Measurements from ENCODE around the gene TLX2.

The TLX2 gene

DNA sequence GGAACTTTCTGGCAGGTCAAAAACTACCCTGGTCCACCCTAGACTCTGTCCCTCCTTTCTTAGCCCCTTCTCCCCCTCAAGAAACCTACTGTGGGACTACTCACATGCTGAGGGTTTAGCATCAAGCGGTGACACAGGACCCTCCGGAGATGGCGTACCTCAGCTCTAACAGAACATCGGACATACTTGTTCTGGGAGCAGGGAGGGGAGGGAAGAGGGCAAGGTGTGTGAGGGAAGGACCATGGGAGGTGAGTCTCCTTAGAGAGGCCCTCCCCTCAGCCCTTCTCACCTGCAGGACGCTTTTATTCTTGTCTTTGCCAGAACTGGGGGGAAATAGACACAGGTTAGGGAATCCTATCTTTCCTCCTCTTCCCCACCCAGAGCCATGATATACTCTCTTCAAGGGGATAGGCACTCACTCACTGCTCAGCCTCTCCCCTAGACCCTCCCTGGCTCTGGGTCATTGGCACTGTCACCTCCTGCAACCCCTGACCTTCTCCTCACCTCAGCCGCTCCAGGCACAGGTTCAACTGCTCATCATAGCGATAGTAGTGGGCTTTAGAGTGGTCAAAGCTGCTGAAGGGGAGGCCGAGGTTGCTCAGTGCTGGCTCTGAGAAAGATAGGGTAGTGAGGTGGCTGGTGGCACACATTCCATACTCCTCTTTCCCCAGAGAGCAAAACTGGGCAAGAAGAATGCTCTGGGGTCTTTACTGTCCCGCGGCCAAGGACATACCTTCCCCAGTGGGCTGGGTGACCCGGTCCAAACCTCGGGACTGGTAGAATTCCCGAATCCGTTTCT, 8.6 kb upstream of the TLX2 start:
- Histone ChIP-seq H3K27ac (ENCODE audit: extremely low read depth, low read depth, low read length) (no peak overlapping the region), H3K36me3 (ENCODE audit: control insufficient read depth in 2 of 2, insufficient read depth in 1 of 2, low read length in 2 of 2) (peaks cover 4 to 20% of the 10 kb centered on the region in 2 experiments; a peak in 2 of 3 replicates), H3K4me1 (ENCODE audit: control insufficient read depth, insufficient read depth, low read length) (peaks cover 4% of the 10 kb centered on the region; the same call in 1 of the 2 replicates), H3K4me3 (ENCODE audit: low read depth, low read length) (no peak overlapping the region), H3K9me3 (ENCODE audit: control insufficient read depth, insufficient read depth, low read depth, low read length) (no peaks in the 10 kb centered on the region)
- POLR2A ChIA-PET, result interaction anchor here (3.1 to 3.3 kb wide), 2 partner anchors 21 to 24 kb away, joined by 12 to 18 read pairs; partner anchors contain the start of genes AUP1, DQX1 and HTRA2
- CTCF ChIA-PET, result interaction anchor here (0.8 to 2.8 kb wide), 5 partner anchors 12 to 82 kb away, joined by 3 to 13 read pairs (median 4); partner anchors contain the start of genes CCDC142, DQX1 and TTC31
- TF ChIP-seq ZNF175 (tag by site-specific recombination; IDR thresholded peaks at IDR 0.05) (no peak), ZNF624 (tag by site-specific recombination; IDR thresholded peaks at IDR 0.05) (no peak), ZNF610 (tag by site-specific recombination; IDR thresholded peaks at IDR 0.05; ENCODE audit: borderline replicate concordance) (no peak), ZNF221 (tag by site-specific recombination; IDR thresholded peaks at IDR 0.05; ENCODE audit: borderline replicate concordance) (no peak), YY1 (tag by site-specific recombination; IDR thresholded peaks at IDR 0.05) (no peak), ZNF768 (tag by site-specific recombination; IDR thresholded peaks at IDR 0.05) (no peak), ZNF830 (tag by site-specific recombination; IDR thresholded peaks at IDR 0.05; ENCODE audit: low read depth) (no peak), ZNF777 (tag by site-specific recombination; IDR thresholded peaks at IDR 0.05; ENCODE audit: borderline replicate concordance) (no peak), ZNF561 (tag by site-specific recombination; IDR thresholded peaks at IDR 0.05; ENCODE audit: borderline replicate concordance) (no peak), SCRT1 (tag by site-specific recombination; IDR thresholded peaks at IDR 0.05; ENCODE audit: borderline replicate concordance) (no peak)
- TF ChIP-seq, protein P1, sequence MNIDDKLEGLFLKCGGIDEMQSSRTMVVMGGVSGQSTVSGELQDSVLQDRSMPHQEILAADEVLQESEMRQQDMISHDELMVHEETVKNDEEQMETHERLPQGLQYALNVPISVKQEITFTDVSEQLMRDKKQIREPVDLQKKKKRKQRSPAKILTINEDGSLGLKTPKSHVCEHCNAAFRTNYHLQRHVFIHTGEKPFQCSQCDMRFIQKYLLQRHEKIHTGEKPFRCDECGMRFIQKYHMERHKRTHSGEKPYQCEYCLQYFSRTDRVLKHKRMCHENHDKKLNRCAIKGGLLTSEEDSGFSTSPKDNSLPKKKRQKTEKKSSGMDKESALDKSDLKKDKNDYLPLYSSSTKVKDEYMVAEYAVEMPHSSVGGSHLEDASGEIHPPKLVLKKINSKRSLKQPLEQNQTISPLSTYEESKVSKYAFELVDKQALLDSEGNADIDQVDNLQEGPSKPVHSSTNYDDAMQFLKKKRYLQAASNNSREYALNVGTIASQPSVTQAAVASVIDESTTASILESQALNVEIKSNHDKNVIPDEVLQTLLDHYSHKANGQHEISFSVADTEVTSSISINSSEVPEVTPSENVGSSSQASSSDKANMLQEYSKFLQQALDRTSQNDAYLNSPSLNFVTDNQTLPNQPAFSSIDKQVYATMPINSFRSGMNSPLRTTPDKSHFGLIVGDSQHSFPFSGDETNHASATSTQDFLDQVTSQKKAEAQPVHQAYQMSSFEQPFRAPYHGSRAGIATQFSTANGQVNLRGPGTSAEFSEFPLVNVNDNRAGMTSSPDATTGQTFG (tag by site-specific recombination; IDR thresholded peaks at IDR 0.05; ENCODE audit: borderline replicate concordance), result no peak
- TF ChIP-seq, protein P2, sequence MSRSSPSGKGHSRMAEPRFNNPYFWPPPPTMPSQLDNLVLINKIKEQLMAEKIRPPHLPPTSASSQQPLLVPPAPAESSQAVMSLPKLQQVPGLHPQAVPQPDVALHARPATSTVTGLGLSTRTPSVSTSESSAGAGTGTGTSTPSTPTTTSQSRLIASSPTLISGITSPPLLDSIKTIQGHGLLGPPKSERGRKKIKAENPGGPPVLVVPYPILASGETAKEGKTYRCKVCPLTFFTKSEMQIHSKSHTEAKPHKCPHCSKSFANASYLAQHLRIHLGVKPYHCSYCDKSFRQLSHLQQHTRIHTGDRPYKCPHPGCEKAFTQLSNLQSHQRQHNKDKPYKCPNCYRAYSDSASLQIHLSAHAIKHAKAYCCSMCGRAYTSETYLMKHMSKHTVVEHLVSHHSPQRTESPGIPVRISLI (tag by site-specific recombination; IDR thresholded peaks at IDR 0.05), result no peak
- TF ChIP-seq, protein P3, sequence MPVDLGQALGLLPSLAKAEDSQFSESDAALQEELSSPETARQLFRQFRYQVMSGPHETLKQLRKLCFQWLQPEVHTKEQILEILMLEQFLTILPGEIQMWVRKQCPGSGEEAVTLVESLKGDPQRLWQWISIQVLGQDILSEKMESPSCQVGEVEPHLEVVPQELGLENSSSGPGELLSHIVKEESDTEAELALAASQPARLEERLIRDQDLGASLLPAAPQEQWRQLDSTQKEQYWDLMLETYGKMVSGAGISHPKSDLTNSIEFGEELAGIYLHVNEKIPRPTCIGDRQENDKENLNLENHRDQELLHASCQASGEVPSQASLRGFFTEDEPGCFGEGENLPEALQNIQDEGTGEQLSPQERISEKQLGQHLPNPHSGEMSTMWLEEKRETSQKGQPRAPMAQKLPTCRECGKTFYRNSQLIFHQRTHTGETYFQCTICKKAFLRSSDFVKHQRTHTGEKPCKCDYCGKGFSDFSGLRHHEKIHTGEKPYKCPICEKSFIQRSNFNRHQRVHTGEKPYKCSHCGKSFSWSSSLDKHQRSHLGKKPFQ (tag by site-specific recombination; IDR thresholded peaks at IDR 0.05), result no peak
- TF ChIP-seq, protein P4, sequence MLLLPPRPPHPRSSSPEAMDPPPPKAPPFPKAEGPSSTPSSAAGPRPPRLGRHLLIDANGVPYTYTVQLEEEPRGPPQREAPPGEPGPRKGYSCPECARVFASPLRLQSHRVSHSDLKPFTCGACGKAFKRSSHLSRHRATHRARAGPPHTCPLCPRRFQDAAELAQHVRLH (tag by site-specific recombination; IDR thresholded peaks at IDR 0.05), result no peak
- TF ChIP-seq, protein P5, sequence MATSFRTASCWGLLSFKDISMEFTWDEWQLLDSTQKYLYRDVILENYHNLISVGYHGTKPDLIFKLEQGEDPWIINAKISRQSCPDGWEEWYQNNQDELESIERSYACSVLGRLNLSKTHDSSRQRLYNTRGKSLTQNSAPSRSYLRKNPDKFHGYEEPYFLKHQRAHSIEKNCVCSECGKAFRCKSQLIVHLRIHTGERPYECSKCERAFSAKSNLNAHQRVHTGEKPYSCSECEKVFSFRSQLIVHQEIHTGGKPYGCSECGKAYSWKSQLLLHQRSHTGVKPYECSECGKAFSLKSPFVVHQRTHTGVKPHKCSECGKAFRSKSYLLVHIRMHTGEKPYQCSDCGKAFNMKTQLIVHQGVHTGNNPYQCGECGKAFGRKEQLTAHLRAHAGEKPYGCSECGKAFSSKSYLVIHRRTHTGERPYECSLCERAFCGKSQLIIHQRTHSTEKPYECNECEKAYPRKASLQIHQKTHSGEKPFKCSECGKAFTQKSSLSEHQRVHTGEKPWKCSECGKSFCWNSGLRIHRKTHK (tag by site-specific recombination; IDR thresholded peaks at IDR 0.05), result no peak
- TF ChIP-seq, protein P6, sequence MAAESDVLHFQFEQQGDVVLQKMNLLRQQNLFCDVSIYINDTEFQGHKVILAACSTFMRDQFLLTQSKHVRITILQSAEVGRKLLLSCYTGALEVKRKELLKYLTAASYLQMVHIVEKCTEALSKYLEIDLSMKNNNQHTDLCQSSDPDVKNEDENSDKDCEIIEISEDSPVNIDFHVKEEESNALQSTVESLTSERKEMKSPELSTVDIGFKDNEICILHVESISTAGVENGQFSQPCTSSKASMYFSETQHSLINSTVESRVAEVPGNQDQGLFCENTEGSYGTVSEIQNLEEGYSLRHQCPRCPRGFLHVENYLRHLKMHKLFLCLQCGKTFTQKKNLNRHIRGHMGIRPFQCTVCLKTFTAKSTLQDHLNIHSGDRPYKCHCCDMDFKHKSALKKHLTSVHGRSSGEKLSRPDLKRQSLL (tag by site-specific recombination; IDR thresholded peaks at IDR 0.05), result no peak
- TF ChIP-seq, protein P7, sequence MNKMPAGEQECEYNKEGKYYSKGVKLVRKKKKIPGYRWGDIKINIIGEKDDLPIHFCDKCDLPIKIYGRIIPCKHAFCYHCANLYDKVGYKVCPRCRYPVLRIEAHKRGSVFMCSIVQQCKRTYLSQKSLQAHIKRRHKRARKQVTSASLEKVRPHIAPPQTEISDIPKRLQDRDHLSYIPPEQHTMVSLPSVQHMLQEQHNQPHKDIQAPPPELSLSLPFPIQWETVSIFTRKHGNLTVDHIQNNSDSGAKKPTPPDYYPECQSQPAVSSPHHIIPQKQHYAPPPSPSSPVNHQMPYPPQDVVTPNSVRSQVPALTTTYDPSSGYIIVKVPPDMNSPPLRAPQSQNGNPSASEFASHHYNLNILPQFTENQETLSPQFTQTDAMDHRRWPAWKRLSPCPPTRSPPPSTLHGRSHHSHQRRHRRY (tag by site-specific recombination; IDR thresholded peaks at IDR 0.05), result no peak

Measured in HEK293 (cell line).